Esophagus mucosa (tissue), 1 donor: Measurements from ENCODE around the gene LMAN1L. TPM values are rescaled to one million over a fixed set of nuclear protein-coding genes. Genes with fewer than 3 reads are reported as not detected.
"Not testable (repeated sequence)": the region's sequence is repeated elsewhere in the genome, so short reads cannot be mapped to it uniquely, and the experiment has no call there.

Experiments used
- ATAC-seq: fragments of 200-7000 bp; cut with Tn5 transposase; one replicate; pipeline ENCODE4 v1.9.1; 2020
- total RNA-seq: library from RNA; stranded (reverse); gene quantifications from one replicate; pipeline ENCODE4 v1.2.4, GENCODE V29; 2023
- donor health status: DM: yes; HTN: yes; CAD: no.

LMAN1L gene
- total RNA-seq, 1 donor from 2014 or later, result not detected

DNA sequence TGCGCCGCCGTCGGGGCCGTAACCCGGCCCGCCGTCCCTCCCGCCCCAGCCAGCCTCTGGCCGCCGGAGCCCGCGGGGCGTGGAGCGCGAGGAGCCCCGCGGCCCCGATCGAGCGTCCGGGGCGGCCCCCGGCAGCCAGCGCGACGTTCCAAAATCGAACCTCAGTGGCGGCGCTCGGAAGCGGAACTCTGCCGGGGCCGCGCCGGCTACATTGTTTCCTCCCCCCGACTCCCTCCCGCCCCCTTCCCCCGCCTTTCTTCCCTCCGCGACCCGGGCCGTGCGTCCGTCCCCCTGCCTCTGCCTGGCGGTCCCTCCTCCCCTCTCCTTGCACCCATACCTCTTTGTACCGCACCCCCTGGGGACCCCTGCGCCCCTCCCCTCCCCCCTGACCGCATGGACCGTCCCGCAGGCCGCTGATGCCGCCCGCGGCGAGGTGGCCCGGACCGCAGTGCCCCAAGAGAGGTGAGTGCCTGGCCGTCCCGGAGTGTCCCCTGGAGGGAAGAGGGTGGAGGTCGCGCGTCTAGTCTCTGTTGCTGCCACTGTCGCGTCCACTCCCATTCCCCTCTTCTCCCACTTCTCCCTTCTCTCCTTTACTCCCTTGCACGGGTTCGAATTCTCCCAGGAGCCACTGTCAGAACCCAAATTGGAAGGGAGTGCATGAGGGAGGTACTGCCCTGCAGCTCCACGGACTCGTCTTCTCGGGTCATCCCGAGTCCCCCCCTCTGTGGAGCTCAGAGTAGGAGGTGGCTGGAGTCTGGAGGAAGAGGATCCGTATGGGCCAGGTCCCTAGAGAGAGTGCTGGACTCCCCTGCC, 30.2 kb upstream of the LMAN1L start:
- ATAC-seq, result peak; percentile 1

DNA sequence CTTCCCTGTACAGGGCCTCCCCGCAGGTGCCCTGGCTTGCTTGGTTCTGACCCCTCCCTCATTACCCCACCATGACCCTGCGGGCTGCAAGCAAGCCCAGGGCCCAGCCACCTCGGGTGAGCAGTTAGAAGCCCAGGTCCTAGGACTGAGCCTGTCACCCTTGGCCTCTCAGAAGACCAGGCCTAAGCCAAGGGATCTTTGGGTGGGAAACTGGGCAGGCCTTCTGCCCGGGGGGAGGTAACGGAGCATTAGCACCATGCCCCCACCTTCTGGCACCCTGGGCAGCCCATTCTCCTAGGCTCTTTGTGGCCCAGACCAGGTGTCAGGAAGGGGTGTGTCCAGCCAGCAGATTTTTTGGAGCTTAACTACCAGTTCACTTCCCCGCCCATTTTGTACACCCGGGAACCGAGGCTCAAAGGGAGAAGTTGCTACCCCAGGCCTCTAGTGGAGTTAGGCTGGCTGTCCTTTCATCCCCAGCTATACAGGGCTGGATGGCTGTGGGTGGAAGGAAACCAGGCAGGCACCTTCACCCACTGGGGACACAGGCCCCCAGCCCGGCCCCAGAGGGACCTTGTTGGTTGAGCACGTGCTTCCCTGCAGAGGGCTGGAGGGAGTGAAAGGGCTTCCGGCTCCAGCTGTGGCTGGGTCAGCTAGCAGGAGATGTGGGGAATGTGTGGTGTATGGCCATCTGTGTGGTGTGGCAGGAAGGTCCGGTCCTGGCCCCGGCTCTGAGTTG, 29.4 kb upstream of the LMAN1L start:
- peak; percentile 27 for ATAC-seq

DNA sequence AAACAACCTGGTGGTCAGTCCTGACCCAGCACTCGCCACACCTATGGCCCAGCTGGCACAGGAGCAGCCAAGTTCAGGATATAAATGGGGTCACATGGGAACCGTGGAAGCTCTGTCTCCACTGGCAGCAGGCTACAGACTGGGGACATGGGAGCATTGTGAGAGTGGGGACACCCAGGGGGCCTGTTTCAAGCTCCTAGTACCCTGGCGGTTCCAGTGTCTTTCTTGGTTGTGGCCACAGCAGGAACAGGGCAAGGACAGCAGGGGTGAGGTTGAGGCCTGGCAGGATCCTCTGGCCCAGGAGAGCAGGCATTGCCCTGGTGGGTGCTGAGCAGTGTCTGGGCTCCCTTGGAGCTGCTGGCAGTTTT, 28.8 kb upstream of the LMAN1L start:
- ATAC-seq, result no peak

DNA sequence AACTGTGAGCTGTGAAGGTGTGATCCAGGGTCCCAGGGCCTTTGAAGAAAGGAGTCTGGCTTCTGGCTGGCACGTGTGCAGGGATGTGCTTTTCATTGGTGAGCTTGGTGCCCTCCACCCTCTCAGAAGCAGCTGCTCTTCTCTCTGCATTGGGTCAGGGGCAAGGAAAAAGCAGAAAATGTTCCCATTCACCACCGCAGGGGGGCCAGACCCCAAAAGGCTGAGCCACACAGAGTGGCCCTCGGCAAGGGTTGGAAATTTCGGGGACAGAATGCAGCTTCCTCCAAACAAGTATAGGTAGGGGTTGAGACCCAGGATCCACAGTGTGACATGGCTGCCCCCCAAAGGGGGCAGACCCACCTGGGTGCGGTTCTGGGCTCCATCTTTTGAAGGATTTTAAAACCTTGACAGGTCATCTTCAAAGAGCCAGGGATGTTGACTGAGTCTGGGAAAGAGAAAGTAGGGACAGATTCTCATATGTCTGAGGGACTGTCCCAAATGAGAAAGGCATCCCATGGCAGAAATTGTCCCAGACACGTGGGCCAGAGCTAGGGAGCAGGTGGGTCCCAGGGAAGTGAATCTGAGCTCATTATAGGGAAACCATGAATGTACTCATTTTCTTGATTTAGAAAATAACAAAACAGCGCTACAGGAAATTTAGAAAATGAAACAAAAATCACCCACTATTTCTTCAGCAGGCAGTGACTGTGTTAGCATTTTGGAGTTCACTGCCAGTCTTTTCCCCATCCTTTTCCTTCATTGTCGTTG, 28.0 kb upstream of the LMAN1L start:
- no peak for ATAC-seq

DNA sequence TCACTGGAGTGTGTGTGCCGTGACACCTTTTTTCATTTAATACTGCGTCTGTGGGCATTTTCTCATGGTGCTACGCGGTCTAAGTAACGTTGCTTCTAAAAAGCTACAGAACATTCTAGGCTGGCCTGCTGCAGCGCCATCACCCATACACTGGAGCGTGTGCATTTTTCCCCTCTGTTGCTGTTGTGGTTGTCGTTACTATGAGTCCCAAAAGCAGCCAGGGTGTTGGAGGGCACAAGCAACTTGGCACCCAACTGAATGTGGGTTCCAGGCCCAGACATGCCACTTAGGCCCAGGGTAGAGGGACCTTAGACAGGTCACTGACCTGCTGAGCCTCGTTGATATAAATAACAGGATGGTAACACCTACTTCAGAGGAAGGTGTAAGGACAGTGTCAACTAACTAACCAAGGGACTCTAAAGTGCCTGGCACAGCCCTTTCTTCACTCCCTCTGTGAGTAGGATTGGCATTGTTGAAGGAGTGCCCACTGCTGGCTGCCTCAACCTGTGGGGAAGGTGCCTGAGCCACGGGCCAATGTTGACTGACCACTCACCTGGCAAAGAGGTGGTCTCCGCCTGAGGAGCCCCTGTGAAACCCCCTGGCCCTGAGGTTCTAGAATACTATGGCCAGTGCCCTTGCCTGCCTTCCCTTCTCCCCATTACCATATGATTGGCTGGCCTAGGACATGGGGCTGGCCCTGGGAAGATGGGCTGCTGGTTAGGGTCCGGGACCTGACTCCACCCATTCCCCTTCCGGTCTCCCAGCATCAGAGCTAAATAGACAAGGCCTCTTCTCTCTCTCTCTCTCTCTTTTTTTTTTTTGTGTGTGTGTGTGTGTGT, 27.2 kb upstream of the LMAN1L start:
- no peak for ATAC-seq

DNA sequence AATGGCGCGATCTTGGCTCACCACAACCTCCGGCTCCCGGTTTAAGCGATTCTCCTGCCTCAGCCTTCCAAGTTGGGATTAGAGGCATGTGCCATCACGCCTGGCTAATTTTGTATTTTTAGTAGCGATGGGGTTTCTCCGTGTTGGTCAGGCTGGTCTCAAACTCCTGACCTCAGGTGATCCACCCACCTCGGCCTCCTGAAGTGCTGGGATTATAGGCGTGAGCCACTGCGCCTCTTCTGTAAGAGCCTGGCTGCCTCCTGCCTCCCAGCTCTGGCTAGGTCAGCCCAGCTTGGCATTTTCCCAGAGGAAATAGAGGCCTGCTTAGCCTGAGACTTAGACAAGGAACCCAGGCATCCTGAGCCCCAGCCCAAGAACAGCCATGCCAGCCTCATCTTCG, 26.6 kb upstream of the LMAN1L start:
- ATAC-seq, result not testable (repeated sequence)

DNA sequence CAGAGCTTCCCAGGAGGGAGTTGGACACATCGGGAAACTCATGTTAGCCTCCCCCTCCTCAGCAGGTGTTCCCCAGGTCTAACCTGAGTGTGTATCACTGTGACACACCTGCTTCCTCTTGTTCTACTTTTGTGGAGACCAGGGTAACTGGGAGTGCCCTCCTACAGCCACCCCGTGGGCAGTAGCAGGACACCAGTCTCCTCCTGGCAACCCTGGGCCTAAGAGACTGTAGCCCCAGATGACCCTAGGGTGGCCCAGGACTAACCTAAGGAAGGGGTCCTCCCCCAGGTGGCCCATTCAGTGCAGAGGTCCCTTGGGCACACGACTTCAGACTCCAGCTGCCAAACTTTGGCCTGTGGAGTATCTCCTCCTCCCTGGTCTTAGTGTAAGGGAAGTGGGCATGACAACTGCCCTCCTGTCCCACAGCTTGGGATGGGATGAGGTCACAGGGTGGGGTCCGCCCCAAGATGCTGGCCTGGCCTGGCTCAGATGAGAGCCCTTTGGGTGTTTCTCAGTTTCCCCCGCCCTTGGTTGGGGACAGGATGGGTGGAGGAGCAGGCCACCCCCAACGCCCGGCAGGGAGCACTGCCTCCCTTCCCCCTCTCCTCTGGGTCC, 26.0 kb upstream of the LMAN1L start:
- no peak for ATAC-seq

DNA sequence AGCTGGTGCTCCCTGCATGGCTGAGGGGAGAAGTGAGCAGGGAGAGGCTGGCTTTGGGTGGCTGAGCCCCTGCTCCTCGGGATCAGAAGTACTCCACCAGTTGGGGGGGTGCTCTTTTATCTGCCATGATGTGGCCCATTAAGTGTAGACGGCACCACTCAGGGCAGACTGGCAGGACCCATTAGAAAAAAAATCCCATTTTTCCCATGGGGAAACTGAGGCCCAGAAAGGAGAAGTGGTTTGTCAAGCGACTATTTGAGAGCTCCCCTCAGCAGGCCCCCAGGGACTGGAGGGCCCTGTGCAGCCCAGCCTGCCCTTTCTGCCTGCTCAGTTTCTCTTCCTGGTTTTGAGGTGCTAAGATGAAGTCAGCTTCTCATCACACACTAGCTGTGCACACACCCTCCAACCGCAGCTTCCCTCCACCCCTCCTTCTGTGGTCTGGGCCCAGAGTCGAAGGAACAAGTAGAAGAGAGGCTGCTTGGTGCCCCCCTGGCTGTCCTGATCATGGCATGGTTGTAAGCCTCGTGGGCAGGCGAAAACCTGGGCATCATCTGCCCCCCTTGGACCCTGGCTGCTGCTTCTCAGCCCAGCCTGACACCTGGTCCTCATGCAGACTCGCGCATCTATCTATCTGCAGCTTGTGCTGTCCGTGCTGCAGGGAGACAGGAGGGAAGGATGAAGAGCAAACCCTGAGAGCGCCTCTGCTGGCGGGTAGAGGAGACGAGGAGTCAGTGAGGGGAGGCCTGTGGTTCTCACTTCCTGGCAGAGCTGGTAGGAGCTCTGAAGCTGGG, 25.2 kb upstream of the LMAN1L start:
- ATAC-seq, result peak; percentile 39

DNA sequence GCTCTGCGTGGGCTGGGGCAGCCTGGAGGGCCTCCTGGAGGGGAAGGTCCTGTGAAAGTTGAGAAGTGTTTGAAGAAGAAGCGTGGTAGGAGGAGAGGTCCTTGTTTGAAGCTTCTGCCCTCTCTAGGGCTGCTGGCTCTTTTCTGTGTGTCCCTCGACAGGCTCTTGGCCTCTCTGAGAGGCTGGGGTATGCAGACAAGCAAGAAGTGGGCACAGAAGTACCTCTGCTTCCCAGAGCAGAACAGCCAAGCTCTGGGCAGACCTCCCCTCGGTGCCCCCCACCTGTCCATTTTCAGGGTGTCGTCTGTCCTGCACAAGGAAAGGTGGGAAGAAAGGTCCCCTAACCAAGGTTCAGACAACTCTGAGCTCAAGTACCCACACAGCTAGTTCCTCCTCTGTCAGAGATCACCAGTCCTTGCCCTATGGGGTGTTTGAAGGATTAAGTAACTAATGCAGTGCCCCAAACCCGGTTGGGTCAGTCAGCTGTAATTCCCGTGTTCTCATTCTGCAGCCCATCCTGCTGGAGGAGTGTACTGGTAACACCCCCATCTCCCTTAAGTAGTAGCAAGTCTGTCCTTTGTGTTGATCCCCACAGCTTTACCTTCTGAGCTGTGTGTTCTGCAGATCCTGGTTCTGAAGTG, 24.5 kb upstream of the LMAN1L start:
- peak; percentile 56 for ATAC-seq

DNA sequence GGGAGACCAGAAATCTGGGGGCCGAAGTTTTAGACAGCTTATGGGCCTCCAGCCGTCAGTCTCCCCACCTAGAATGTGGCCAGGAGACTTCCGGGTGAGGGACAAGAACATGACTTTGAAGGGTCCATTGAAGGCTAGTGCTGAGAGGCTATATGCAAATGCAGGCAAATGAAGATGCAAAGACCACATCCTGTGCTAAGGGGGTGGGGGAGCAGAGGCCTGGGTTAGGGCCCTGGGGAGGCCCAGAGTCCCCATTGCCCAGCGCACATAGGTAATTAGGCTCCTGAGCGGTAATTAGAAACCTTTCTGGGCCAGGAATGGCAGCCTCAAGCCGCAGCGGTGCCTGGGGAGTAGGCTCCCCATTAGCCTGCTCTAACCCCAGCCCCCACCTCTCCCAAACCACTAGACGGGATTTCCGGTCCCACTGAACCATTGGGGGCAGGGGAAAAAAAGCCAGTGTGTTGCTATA, 23.9 kb upstream of the LMAN1L start:
- ATAC-seq, result peak; percentile 22

DNA sequence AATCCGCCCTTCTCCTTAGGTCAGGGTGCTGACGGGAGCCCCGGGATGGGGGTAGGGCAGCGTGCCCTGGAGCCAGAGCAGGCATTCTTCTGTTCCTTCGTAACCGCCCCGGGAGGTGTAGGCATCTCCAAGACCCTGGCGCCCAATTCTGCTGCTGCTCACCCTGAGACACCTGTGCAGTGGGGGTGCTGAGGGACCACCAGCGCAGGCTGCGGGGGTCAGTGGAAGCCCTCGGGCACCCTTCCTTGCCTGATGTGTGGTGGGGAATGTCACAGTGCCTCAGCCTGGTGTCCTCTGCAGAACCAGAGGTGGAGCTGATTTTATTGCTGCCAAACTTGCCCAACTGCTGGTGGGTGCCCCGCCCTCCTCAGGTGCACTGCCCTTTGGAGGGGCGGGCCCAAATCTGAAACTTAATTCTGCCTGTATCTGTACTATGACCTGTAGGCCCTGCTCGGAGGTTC, 23.4 kb upstream of the LMAN1L start:
- ATAC-seq, result peak; percentile 56

DNA sequence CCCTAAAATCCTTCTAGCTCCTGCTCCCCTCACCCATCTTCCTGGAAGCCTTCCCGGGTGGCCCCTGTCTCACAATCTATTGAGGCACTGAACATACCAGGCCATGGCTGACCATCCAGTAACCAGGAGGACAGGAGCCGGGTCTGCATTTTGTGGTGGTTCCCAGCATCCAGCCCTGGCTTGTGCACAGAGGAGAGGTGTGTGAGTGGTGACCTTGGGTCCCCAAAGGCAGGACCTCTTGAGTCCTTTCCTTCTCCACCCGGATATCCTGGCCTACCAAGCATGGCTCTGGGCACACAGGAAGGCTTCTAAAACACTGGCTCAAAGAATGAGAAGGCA, 22.9 kb upstream of the LMAN1L start:
- no peak for ATAC-seq

DNA sequence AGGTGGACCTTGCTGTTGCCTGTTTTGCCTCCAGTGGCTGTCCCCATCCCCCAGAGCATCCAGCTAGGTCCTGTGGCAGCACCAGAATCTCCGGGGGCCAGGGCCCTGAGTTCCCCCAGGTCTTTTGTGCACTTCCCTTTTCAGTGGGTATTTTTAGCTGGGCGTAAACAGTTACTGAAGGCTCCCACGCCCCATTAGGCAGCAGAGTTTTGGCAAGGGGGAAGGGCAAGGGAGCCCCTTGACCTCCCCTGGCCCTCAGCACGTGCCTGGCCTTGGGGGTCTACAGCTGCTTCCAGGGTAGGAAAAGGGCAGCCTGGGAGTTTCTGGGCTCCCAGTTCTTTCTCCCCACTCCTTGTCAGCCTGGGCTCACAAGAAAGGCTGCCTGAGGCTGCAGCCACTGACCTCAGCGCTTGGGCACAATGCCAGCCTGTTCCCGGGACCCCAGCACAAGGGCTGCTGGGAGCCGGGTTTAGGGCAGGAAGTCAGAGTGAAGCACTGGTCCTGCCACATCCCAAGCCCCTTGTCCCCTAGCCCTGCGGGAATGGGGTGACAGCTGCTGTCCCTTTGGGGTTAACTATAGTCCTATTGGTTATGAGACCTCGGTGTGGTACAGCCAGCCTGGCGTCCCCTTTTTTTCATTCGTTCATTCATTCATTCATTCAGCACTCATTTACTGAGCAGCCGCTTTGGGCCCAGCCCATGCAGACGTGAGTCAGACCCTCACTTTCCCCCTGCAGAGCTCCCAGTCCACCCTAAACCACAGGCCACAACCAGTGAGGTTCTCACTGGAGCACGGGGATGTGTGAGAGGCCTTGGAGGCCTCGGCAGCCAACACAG, 22.3 kb upstream of the LMAN1L start:
- no peak for ATAC-seq

DNA sequence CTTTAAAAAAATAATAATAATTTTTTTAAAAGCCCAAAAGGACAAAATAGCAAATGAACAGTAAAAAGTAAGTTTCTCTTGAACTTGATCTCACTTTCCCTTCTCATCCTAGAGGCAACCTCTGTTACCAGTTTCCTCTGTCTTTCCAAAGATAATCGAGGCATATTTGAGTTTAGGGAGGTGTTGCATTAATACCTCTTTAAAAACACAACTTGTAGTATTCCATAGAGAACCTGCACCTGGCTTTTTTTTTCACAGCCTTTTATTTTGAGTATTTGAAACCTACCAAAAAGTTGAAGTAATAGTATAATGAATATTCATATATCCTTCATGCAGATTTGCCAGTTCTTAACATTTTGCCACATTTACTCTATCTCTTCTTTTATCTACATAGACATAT, 21.6 kb upstream of the LMAN1L start:
- ATAC-seq, result no peak

DNA sequence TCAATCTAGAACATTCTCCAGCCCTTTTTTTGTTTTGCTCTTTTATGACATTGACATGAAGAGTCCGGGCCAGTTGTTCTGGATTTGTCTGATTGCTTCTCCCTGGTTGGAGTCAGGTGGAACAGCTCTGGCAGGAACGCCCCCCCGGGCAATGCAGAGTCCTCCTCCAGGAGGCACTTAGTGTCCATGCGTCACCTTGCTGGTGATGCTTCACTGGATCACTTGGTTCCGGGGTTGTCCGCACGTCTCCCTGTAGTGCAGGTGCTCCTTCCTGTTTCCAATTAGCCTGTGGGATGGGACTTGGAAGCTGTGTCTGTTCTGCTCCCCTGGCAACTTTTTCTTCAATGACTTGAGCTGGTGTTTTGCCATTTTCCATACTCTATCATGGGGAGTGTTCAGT, 21.0 kb upstream of the LMAN1L start:
- ATAC-seq, result peak; percentile 19

DNA sequence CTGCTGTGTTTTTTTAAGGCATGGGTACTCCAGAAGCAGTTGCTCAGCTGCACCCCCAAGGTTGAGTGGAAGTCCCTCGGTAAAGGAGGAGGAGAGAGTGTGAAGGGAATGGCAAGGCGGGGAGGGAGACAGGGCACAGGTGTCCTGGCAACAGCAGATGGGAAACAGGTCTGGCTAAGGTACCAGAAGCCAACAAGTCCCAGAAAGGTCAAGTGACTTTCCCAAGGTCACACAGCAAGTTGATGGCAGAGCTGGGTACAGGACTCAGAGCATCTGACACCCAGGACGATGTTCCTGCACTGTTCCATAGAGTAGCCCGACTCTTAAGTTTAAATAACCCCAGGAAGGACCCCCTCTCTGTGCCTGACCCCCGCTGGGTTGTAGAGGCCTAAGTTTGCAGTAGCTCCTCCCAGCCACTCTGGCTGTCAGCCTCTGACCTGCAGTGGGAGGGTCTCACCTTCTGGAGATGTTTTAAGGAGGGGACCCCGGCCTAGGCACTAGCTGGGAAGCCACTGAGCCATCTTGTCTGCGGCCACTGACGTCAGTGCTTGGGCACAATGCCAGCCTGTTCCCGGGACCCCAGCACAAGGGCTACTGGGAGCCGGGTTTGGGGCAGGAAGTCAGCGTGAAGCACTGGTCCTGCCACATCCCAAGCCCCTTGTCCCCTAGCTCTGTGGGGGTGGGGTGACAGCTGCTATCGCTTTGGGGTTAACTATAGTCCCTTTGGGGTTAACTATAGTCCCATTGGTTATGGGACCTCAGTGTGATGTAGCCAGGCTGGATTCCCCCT, 20.2 kb upstream of the LMAN1L start:
- ATAC-seq, result no peak

DNA sequence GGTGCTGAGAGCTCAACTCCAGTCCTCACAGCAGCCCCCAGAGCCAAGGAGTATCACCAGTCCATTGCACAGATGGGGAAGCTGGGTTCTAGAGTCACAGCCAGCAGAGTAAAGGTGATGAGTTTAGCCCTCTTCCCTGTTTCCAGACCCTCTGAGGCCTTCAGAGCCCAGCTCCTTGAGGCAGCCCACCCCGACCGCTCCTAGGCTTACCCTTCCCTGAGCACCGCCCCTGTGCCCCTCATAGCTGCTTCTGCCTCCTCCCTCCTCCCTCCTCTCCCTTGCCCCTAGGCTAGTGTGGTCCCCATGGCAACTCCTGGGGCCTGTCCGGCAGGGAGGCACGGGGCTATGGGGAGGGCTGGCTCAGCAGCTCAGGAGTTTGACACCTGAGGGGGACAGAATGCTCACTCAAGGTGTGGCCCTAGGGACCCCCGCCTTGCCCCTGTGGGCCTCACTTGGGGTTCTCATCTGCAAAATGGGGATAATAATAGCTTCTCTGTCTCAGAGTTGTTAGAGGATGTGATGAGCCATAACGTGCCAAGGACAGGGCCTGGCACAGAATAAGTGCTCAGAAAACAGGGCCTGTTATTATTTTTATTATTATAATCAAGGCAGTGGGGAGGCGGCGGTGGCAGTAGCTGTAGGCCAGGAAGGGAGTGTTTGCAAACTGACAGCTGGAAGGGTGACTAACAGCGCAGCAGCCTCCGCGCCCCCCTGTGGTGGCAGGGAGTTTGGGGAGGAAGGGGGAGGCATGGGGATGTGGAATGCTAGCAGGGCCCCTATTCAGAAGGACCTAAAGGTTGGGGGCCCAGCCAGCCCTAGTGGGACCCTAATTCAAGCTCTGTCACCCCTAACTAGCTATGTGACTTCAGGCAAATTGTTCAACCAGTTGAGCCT, 19.3 kb upstream of the LMAN1L start:
- ATAC-seq, result no peak
